GM19463 (cell line): ENCODE data around the gene IZUMO1.

ENCODE experiments used
- ATAC-seq: cut with Tn5 transposase; IDR thresholded peaks from one replicate; pipeline ENCODE4 v1.9.1; 2021; ENCODE audit warnings: mild to moderate bottlenecking, moderate library complexity; ENCODE audit not compliant: unreplicated experiment

IZUMO1 gene

GRCh38 chr19:48757741-48758144, 11.0 kb upstream of the IZUMO1 start:
- ATAC-seq, result no peak

- ATAC-seq, result no peak
Observed at GRCh38 chr19:48757089-48757675, 10.5 kb upstream of the IZUMO1 start.

GRCh38 chr19:48756686-48757085, 10.0 kb upstream of the IZUMO1 start:
- ATAC-seq, result no peak

GRCh38 chr19:48756212-48756611, 9.5 kb upstream of the IZUMO1 start:
- no peak for ATAC-seq

GRCh38 chr19:48755787-48756186, 9.1 kb upstream of the IZUMO1 start:
- no peak for ATAC-seq

GRCh38 chr19:48755084-48755641, 8.5 kb upstream of the IZUMO1 start, which contains the start of gene FGF21:
TSS of gene FGF21 (plus strand) at chr19:48755524. CDS start at chr19:48756237, 713 bp downstream.
- no peak for ATAC-seq

GRCh38 chr19:48752496-48753365, 6.0 kb upstream of the IZUMO1 start, which contains the start of gene FUT1:
TSS of gene FUT1 (minus strand) at chr19:48752641. CDS start at chr19:48751281, 1,360 bp downstream.
- ATAC-seq, result no peak

- no peak for ATAC-seq
Observed at GRCh38 chr19:48751845-48752495, 5.3 kb upstream of the IZUMO1 start.

GRCh38 chr19:48750771-48751504, 4.2 kb upstream of the IZUMO1 start:
- ATAC-seq, result no peak

- no peak for ATAC-seq
Observed at GRCh38 chr19:48750351-48750750, 3.6 kb upstream of the IZUMO1 start.

- no peak for ATAC-seq
Observed at GRCh38 chr19:48749571-48750198, 3.0 kb upstream of the IZUMO1 start.

- ATAC-seq, result no peak
Observed at GRCh38 chr19:48746110-48746509, 599 bp downstream of the IZUMO1 start.

GRCh38 chr19:48745208-48745995, 1.3 kb downstream of the IZUMO1 start:
- no peak for ATAC-seq

- no peak for ATAC-seq
Observed at GRCh38 chr19:48742096-48742495, 4.6 kb downstream of the IZUMO1 start.

- no peak for ATAC-seq
Observed at GRCh38 chr19:48741129-48741999, 5.3 kb downstream of the IZUMO1 start.

GRCh38 chr19:48740164-48740972, 6.3 kb downstream of the IZUMO1 start, which contains the start of gene RASIP1:
TSS of gene RASIP1 (minus strand) at chr19:48740610. CDS start at chr19:48740282, 328 bp downstream.
- ATAC-seq, result no peak

- ATAC-seq, result no peak
Observed at GRCh38 chr19:48739404-48740163, 7.1 kb downstream of the IZUMO1 start.
